ENCODE results near the gene SERPINA5. TPM values are rescaled to one million over a fixed set of nuclear protein-coding genes. Genes with fewer than 3 reads are reported as not detected.

The SERPINA5 gene
- total and polyA plus RNA-seq, 2 of the 13 experiments (the other 11 are each of a cell fraction or from before 2014, with no cell fraction given) = 449 to 498 TPM

DNA sequence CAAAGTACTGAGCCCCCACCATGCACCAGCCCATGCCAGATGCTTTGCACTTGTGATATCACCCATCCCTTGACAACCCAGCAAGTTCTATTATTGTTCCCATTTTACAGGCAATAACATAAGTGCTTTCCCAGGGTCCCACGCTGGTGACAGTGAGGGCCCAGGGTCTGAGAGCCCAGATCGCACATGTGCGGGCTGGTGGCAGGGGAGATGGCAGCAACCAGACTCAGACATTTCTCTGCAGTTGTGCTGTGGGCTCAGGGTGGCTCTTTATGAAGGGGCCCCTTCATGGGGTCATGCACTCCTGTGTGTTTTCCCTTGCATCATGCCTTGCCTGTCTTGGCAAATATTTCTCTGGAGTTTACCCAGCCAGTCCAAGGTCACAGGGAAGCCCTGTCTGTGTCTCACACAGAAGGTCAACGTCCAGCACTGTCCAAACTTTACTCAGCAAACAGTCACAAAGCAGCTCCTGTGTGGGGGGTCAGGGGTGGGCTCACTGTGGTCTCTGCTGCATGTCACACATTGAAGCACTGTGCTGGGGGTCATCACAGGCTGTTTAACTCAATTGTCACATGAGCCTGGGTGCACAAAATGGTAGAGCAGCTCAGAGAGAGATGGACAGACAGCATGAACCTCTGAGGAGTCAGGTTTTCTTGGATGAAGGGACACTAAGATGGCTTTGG lies 12.7 kb downstream of the SERPINA5 start (continued):
- TF ChIP-seq, protein P1, sequence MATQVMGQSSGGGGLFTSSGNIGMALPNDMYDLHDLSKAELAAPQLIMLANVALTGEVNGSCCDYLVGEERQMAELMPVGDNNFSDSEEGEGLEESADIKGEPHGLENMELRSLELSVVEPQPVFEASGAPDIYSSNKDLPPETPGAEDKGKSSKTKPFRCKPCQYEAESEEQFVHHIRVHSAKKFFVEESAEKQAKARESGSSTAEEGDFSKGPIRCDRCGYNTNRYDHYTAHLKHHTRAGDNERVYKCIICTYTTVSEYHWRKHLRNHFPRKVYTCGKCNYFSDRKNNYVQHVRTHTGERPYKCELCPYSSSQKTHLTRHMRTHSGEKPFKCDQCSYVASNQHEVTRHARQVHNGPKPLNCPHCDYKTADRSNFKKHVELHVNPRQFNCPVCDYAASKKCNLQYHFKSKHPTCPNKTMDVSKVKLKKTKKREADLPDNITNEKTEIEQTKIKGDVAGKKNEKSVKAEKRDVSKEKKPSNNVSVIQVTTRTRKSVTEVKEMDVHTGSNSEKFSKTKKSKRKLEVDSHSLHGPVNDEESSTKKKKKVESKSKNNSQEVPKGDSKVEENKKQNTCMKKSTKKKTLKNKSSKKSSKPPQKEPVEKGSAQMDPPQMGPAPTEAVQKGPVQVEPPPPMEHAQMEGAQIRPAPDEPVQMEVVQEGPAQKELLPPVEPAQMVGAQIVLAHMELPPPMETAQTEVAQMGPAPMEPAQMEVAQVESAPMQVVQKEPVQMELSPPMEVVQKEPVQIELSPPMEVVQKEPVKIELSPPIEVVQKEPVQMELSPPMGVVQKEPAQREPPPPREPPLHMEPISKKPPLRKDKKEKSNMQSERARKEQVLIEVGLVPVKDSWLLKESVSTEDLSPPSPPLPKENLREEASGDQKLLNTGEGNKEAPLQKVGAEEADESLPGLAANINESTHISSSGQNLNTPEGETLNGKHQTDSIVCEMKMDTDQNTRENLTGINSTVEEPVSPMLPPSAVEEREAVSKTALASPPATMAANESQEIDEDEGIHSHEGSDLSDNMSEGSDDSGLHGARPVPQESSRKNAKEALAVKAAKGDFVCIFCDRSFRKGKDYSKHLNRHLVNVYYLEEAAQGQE (IDR thresholded peaks at IDR 0.05; ENCODE audit: borderline replicate concordance in 1 of 2, low read depth in 1 of 2, low read length in 2 of 2) = peak in 1 of 2 experiments; percentile 88; a peak in 2 of 4 replicates
- TF ChIP-seq, protein P2, sequence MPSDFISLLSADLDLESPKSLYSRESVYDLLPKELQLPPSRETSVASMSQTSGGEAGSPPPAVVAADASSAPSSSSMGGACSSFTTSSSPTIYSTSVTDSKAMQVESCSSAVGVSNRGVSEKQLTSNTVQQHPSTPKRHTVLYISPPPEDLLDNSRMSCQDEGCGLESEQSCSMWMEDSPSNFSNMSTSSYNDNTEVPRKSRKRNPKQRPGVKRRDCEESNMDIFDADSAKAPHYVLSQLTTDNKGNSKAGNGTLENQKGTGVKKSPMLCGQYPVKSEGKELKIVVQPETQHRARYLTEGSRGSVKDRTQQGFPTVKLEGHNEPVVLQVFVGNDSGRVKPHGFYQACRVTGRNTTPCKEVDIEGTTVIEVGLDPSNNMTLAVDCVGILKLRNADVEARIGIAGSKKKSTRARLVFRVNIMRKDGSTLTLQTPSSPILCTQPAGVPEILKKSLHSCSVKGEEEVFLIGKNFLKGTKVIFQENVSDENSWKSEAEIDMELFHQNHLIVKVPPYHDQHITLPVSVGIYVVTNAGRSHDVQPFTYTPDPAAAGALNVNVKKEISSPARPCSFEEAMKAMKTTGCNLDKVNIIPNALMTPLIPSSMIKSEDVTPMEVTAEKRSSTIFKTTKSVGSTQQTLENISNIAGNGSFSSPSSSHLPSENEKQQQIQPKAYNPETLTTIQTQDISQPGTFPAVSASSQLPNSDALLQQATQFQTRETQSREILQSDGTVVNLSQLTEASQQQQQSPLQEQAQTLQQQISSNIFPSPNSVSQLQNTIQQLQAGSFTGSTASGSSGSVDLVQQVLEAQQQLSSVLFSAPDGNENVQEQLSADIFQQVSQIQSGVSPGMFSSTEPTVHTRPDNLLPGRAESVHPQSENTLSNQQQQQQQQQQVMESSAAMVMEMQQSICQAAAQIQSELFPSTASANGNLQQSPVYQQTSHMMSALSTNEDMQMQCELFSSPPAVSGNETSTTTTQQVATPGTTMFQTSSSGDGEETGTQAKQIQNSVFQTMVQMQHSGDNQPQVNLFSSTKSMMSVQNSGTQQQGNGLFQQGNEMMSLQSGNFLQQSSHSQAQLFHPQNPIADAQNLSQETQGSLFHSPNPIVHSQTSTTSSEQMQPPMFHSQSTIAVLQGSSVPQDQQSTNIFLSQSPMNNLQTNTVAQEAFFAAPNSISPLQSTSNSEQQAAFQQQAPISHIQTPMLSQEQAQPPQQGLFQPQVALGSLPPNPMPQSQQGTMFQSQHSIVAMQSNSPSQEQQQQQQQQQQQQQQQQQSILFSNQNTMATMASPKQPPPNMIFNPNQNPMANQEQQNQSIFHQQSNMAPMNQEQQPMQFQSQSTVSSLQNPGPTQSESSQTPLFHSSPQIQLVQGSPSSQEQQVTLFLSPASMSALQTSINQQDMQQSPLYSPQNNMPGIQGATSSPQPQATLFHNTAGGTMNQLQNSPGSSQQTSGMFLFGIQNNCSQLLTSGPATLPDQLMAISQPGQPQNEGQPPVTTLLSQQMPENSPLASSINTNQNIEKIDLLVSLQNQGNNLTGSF (CRISPR knock-in tag; IDR thresholded peaks at IDR 0.05) = no peak; the same call in 1 of the 2 replicates
- peak; percentile 48; the same call in 1 of the 2 replicates for TF ChIP-seq ZNF12 (CRISPR knock-in tag; IDR thresholded peaks at IDR 0.05)
- TF ChIP-seq, protein P3, sequence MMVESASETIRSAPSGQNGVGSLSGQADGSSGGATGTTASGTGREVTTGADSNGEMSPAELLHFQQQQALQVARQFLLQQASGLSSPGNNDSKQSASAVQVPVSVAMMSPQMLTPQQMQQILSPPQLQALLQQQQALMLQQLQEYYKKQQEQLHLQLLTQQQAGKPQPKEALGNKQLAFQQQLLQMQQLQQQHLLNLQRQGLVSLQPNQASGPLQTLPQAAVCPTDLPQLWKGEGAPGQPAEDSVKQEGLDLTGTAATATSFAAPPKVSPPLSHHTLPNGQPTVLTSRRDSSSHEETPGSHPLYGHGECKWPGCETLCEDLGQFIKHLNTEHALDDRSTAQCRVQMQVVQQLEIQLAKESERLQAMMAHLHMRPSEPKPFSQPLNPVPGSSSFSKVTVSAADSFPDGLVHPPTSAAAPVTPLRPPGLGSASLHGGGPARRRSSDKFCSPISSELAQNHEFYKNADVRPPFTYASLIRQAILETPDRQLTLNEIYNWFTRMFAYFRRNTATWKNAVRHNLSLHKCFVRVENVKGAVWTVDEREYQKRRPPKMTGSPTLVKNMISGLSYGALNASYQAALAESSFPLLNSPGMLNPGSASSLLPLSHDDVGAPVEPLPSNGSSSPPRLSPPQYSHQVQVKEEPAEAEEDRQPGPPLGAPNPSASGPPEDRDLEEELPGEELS (CRISPR knock-in tag; IDR thresholded peaks at IDR 0.05) = peak; percentile 99
- TF ChIP-seq ZNF605 (CRISPR knock-in tag; IDR thresholded peaks at IDR 0.05) = peak; percentile 97
- TF ChIP-seq, protein P4, sequence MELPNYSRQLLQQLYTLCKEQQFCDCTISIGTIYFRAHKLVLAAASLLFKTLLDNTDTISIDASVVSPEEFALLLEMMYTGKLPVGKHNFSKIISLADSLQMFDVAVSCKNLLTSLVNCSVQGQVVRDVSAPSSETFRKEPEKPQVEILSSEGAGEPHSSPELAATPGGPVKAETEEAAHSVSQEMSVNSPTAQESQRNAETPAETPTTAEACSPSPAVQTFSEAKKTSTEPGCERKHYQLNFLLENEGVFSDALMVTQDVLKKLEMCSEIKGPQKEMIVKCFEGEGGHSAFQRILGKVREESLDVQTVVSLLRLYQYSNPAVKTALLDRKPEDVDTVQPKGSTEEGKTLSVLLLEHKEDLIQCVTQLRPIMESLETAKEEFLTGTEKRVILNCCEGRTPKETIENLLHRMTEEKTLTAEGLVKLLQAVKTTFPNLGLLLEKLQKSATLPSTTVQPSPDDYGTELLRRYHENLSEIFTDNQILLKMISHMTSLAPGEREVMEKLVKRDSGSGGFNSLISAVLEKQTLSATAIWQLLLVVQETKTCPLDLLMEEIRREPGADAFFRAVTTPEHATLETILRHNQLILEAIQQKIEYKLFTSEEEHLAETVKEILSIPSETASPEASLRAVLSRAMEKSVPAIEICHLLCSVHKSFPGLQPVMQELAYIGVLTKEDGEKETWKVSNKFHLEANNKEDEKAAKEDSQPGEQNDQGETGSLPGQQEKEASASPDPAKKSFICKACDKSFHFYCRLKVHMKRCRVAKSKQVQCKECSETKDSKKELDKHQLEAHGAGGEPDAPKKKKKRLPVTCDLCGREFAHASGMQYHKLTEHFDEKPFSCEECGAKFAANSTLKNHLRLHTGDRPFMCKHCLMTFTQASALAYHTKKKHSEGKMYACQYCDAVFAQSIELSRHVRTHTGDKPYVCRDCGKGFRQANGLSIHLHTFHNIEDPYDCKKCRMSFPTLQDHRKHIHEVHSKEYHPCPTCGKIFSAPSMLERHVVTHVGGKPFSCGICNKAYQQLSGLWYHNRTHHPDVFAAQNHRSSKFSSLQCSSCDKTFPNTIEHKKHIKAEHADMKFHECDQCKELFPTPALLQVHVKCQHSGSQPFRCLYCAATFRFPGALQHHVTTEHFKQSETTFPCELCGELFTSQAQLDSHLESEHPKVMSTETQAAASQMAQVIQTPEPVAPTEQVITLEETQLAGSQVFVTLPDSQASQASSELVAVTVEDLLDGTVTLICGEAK (IDR thresholded peaks at IDR 0.05) = no peak
- TF ChIP-seq, protein P4 (CRISPR knock-in tag; IDR thresholded peaks at IDR 0.05) = peak; percentile 95
